ENCODE data around the gene LRMDA.

GRCh38 chr10:76541852-76542251, 1110.4 kb downstream of the LRMDA start:
- no peak for TF ChIP-seq CTCF (IDR thresholded peaks at IDR 0.05; ENCODE audit: borderline replicate concordance, extremely low read depth, low read length, poor library complexity, severe bottlenecking)
- TF ChIP-seq EZH2 (IDR thresholded peaks at IDR 0.05; ENCODE audit: borderline replicate concordance, low read depth, low read length, severe bottlenecking) = no peak

Measured in DND-41 (cell line).